Neural crest cell (in vitro differentiated cells): ENCODE measurements around the gene DXO. TPM values are rescaled to one million over a fixed set of nuclear protein-coding genes. Genes with fewer than 3 reads are reported as not detected.

Experiments used
- DNase-seq: peaks from one replicate; pipeline ENCODE4 v3.0.0; 2021; ENCODE audit warnings: low read depth, mixed read lengths, low spot score
- H3K27ac Mint-ChIP-seq: one replicate; pipeline ENCODE4 v1.8.0; 2021; ENCODE audit warnings: mild to moderate bottlenecking, mixed read lengths; ENCODE audit not compliant: unreplicated experiment
- H3K27me3 Mint-ChIP-seq: 2 replicates; pipeline ENCODE4 v1.8.0; 2021; ENCODE audit warnings: low read depth, mild to moderate bottlenecking, mixed read lengths
- H3K36me3 Mint-ChIP-seq: 2 replicates; pipeline ENCODE4 v1.8.0; 2021; ENCODE audit warnings: low read depth, mild to moderate bottlenecking, mixed read lengths
- H3K4me1 Mint-ChIP-seq: 2 replicates; pipeline ENCODE4 v1.8.0; 2021; ENCODE audit warnings: mixed read lengths
- H3K4me3 Mint-ChIP-seq: one replicate; pipeline ENCODE4 v1.8.0; 2021; ENCODE audit warnings: mild to moderate bottlenecking, mixed read lengths
- H3K9me3 Mint-ChIP-seq: 2 replicates; pipeline ENCODE4 v1.8.0; 2021; ENCODE audit warnings: mixed read lengths
- total RNA-seq: library from RNA; stranded (reverse); gene quantifications from 2 replicates; pipeline ENCODE4 v1.2.1, GENCODE V29; 2021
- TF ChIP-seq, protein P1 (sequence below): fragments of 200-600 bp; sonication (generic); conservative IDR thresholded peaks from 2 replicates; pipeline ENCODE4 v1.5.0; 2021; ENCODE audit warnings: antibody characterized with exemption, mild to moderate bottlenecking

The DXO gene
- total RNA-seq, 1 donor from 2014 or later = 26.6 TPM

GRCh38 chr6:31966997-31967925, 4.7 kb downstream of the DXO start:
- Mint-ChIP-seq H3K36me3 (peaks cover 9% of the 10 kb centered on the region), H3K27me3 (no peaks in the 10 kb centered on the region), H3K4me1 (peaks cover 16% of the 10 kb centered on the region), H3K27ac (no peak overlapping the region), H3K9me3 (no peaks in the 10 kb centered on the region), H3K4me3 (peak overlapping the region; percentile 31)
- TF ChIP-seq, protein P1, sequence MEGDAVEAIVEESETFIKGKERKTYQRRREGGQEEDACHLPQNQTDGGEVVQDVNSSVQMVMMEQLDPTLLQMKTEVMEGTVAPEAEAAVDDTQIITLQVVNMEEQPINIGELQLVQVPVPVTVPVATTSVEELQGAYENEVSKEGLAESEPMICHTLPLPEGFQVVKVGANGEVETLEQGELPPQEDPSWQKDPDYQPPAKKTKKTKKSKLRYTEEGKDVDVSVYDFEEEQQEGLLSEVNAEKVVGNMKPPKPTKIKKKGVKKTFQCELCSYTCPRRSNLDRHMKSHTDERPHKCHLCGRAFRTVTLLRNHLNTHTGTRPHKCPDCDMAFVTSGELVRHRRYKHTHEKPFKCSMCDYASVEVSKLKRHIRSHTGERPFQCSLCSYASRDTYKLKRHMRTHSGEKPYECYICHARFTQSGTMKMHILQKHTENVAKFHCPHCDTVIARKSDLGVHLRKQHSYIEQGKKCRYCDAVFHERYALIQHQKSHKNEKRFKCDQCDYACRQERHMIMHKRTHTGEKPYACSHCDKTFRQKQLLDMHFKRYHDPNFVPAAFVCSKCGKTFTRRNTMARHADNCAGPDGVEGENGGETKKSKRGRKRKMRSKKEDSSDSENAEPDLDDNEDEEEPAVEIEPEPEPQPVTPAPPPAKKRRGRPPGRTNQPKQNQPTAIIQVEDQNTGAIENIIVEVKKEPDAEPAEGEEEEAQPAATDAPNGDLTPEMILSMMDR = no peak
- no peak for DNase-seq

GRCh38 chr6:31966506-31966905, 5.4 kb downstream of the DXO start:
- TF ChIP-seq, protein P1 = no peak
- no peak for DNase-seq
- H3K4me1 Mint-ChIP-seq = peaks cover 9% of the 10 kb centered on the region
- H3K27me3 Mint-ChIP-seq = no peaks in the 10 kb centered on the region
- H3K4me3 Mint-ChIP-seq = peak overlapping the region; percentile 23
- no peaks in the 10 kb centered on the region for H3K9me3 Mint-ChIP-seq
- peaks cover 7% of the 10 kb centered on the region for H3K36me3 Mint-ChIP-seq
- no peak overlapping the region for H3K27ac Mint-ChIP-seq

DNA sequence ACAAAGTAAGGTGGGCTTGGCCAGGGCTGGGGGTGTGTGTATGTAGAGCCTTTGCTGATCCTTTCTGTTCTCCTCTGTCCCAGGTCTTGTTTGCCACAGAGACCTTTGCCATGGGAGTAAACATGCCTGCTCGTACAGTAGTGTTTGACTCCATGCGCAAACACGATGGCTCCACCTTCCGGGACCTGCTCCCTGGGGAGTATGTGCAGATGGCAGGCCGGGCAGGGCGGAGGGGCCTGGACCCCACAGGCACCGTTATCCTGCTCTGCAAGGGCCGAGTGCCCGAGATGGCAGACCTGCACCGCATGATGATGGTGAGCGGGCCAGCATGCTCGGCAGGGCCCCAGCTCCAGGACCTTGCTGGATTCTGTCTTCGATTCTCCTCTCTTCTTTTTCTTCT, 6.2 kb downstream of the DXO start:
- DNase-seq = no peak
- Mint-ChIP-seq H3K27ac (peak overlapping the region; percentile 50), H3K27me3 (no peaks in the 10 kb centered on the region), H3K9me3 (no peaks in the 10 kb centered on the region), H3K4me3 (no peak overlapping the region), H3K4me1 (peaks cover 8% of the 10 kb centered on the region), H3K36me3 (peaks cover 7% of the 10 kb centered on the region)
- TF ChIP-seq, protein P1 = no peak

DNA sequence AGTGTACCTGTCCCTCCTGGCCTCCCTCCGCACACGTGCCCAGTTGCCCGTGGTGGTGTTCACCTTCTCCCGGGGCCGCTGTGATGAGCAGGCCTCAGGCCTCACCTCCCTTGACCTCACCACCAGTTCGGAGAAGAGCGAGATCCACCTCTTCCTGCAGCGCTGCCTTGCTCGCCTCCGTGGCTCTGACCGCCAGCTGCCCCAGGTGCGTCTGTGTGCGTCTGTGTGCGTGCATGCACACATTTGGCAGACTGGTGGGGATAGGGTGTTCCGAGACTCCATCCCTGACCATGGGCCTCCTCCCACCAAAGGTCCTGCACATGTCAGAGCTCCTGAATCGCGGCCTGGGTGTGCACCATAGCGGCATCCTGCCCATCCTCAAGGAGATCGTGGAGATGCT, 8.0 kb downstream of the DXO start:
- H3K36me3 Mint-ChIP-seq = peaks cover 3% of the 10 kb centered on the region
- H3K27me3 Mint-ChIP-seq = no peaks in the 10 kb centered on the region
- DNase-seq = no peak
- peaks cover 11% of the 10 kb centered on the region for H3K4me1 Mint-ChIP-seq
- no peak overlapping the region for H3K27ac Mint-ChIP-seq
- no peak overlapping the region for H3K4me3 Mint-ChIP-seq
- H3K9me3 Mint-ChIP-seq = no peaks in the 10 kb centered on the region
- TF ChIP-seq, protein P1 = no peak

DNA sequence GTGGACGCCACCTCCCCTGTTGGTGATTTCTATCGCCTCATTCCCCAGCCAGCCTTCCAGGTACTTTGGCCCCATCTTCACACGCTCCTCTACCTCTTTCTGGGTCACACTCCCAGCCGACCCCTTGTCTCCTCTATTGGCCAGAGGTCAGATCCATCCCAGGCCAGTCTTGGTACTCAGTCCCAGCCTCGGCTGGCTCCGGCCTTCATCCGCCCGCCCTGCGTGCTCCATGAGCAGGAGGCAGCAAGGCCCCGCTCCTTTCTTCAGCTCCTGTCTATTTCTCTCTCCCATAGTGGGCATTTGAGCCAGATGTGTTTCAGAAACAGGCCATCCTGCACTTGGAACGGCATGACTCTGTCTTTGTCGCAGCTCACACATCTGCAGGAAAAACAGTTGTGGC, 10.3 kb downstream of the DXO start:
- Mint-ChIP-seq H3K36me3 (peaks cover 3% of the 10 kb centered on the region), H3K4me3 (peak overlapping the region; percentile 73), H3K9me3 (no peaks in the 10 kb centered on the region), H3K27ac (no peak overlapping the region), H3K4me1 (peaks cover 27% of the 10 kb centered on the region), H3K27me3 (no peaks in the 10 kb centered on the region)
- TF ChIP-seq, protein P1 = no peak
- no peak for DNase-seq
